HEK293 (cell line): ENCODE results near the gene WDPCP.

ENCODE experiments used
- CTCF ChIA-PET: fragments of 350-600 bp; formaldehyde crosslinking; extraction: SDS; loops from one replicate; lab custom pipeline; 2021; ENCODE audit warnings: antibody characterized with exemption; lab: Yijun Ruan, JAX
- POLR2A ChIA-PET: fragments of 300-600 bp; formaldehyde crosslinking; extraction: SDS; loops from one replicate; lab custom pipeline; 2020; ENCODE audit warnings: antibody characterized with exemption, inconsistent platforms; lab: Yijun Ruan, JAX
- H3K27ac ChIP-seq: fragments of 200-500 bp; sonication (Bioruptor generic); 2 replicates; pipeline ENCODE4 v1.5.1; 2014; ENCODE audit warnings: low read depth, low read length, control low read depth, inconsistent platforms; ENCODE audit errors: extremely low read depth
- H3K36me3 ChIP-seq, 2 experiments: fragments of 200-500 bp in 1 of 2; sonication (Bioruptor generic) in 1 of 2; 1 replicate in 1 of 2; 2 replicates in 1 of 2; pipeline ENCODE4 v1.5.1; 2014 to 2017; ENCODE audit warnings: inconsistent platforms in 2 of 2, low read length in 2 of 2; ENCODE audit not compliant: control insufficient read depth in 2 of 2, insufficient read depth in 1 of 2
- H3K4me1 ChIP-seq: fragments of 200-500 bp; sonication (Bioruptor generic); 2 replicates; pipeline ENCODE4 v1.5.1; 2014; ENCODE audit warnings: mild to moderate bottlenecking, low read length, inconsistent platforms; ENCODE audit not compliant: control insufficient read depth, insufficient read depth
- H3K4me3 ChIP-seq: 2 replicates; pipeline ENCODE4 v1.5.1; 2011; ENCODE audit warnings: low read depth, mild to moderate bottlenecking, control low read depth, low read length, moderate library complexity
- H3K9me3 ChIP-seq: fragments of 200-500 bp; sonication (Bioruptor generic); 2 replicates; pipeline ENCODE4 v1.5.1; 2014; ENCODE audit warnings: low read depth, low read length, inconsistent platforms; ENCODE audit not compliant: control insufficient read depth, insufficient read depth
- HOXD13 ChIP-seq: sonication (generic); formaldehyde crosslinking; IDR thresholded peaks from 2 replicates; pipeline ENCODE4 v1.8.0; 2022; ENCODE audit warnings: missing genetic modification reagents, borderline replicate concordance
- ZBTB10 ChIP-seq: fragments of 450-650 bp; formaldehyde crosslinking; IDR thresholded peaks from 2 replicates; pipeline ENCODE4 v1.5.1; 2016; ENCODE audit warnings: missing biosample characterization, missing genetic modification characterization
- ZBTB11 ChIP-seq: fragments of 450-650 bp; formaldehyde crosslinking; conservative IDR thresholded peaks from 2 replicates; pipeline ENCODE4 v1.5.1; 2016; ENCODE audit warnings: low read depth, missing biosample characterization, missing genetic modification characterization
- ZNF112 ChIP-seq: fragments of 450-650 bp; formaldehyde crosslinking; IDR thresholded peaks from 2 replicates; pipeline ENCODE4 v1.5.0; 2017; ENCODE audit warnings: missing biosample characterization, missing genetic modification characterization
- ZNF114 ChIP-seq: fragments of 450-650 bp; formaldehyde crosslinking; IDR thresholded peaks from 2 replicates; pipeline ENCODE4 v1.5.0; 2017; ENCODE audit warnings: missing biosample characterization, missing genetic modification characterization
- ZNF16 ChIP-seq: fragments of 450-650 bp; formaldehyde crosslinking; IDR thresholded peaks from 2 replicates; pipeline ENCODE4 v1.5.1; 2016; ENCODE audit warnings: low read depth, missing biosample characterization, missing genetic modification characterization
- ZNF174 ChIP-seq: fragments of 450-650 bp; formaldehyde crosslinking; IDR thresholded peaks from 2 replicates; pipeline ENCODE4 v1.5.0; 2017; ENCODE audit warnings: missing biosample characterization, mild to moderate bottlenecking, missing genetic modification characterization
- ZNF18 ChIP-seq: fragments of 450-650 bp; formaldehyde crosslinking; IDR thresholded peaks from 2 replicates; pipeline ENCODE4 v1.5.1; 2016; ENCODE audit warnings: missing biosample characterization, missing genetic modification characterization
- ZNF26 ChIP-seq: fragments of 450-650 bp; formaldehyde crosslinking; IDR thresholded peaks from 2 replicates; pipeline ENCODE4 v1.5.1; 2016; ENCODE audit warnings: missing biosample characterization, missing genetic modification characterization
- ZNF416 ChIP-seq: fragments of 450-650 bp; formaldehyde crosslinking; IDR thresholded peaks from 2 replicates; pipeline ENCODE4 v1.5.1; 2016; ENCODE audit warnings: missing biosample characterization, missing genetic modification characterization
- ZNF548 ChIP-seq: fragments of 450-650 bp; formaldehyde crosslinking; IDR thresholded peaks from 2 replicates; pipeline ENCODE4 v1.5.1; 2016; ENCODE audit warnings: missing biosample characterization, missing genetic modification characterization
- ZNF560 ChIP-seq: fragments of 450-650 bp; formaldehyde crosslinking; IDR thresholded peaks from 2 replicates; pipeline ENCODE4 v1.5.1; 2017; ENCODE audit warnings: missing biosample characterization, missing genetic modification characterization, borderline replicate concordance
- ZNF747 ChIP-seq: fragments of 450-650 bp; formaldehyde crosslinking; IDR thresholded peaks from 2 replicates; pipeline ENCODE4 v1.5.1; 2016; ENCODE audit warnings: missing biosample characterization, missing genetic modification characterization
- ZNF791 ChIP-seq: fragments of 450-650 bp; formaldehyde crosslinking; IDR thresholded peaks from 2 replicates; pipeline ENCODE4 v1.5.1; 2016; ENCODE audit warnings: missing biosample characterization, missing genetic modification characterization
- ZNF837 ChIP-seq: fragments of 450-650 bp; formaldehyde crosslinking; IDR thresholded peaks from 2 replicates; pipeline ENCODE4 v1.5.1; 2016; ENCODE audit warnings: missing biosample characterization, missing genetic modification characterization
- ZSCAN30 ChIP-seq: fragments of 450-650 bp; IDR thresholded peaks from 2 replicates; pipeline ENCODE4 v1.5.1; 2018; ENCODE audit warnings: missing biosample characterization, mild to moderate bottlenecking, missing genetic modification characterization, moderate library complexity
- TF ChIP-seq, protein P1 (sequence below): fragments of 450-650 bp; formaldehyde crosslinking; IDR thresholded peaks from 2 replicates; pipeline ENCODE4 v1.5.1; 2016; ENCODE audit warnings: missing biosample characterization, missing genetic modification characterization
- TF ChIP-seq, protein P2 (sequence below): fragments of 450-650 bp; formaldehyde crosslinking; IDR thresholded peaks from 2 replicates; pipeline ENCODE4 v1.5.1; 2016; ENCODE audit warnings: missing biosample characterization, missing genetic modification characterization

WDPCP gene

GRCh38 chr2:63525905-63526304 lies 62.4 kb downstream of the WDPCP start:
- H3K27ac ChIP-seq: no peak overlapping the region
- no peaks in the 10 kb centered on the region for H3K9me3 ChIP-seq
- POLR2A ChIA-PET: no interaction called here
- H3K4me3 ChIP-seq: no peak overlapping the region
- no peaks in the 10 kb centered on the region for H3K36me3 ChIP-seq
- CTCF ChIA-PET: interaction anchor here (0.8 kb wide), 1 partner anchor 369 kb away, joined by 4 read pairs; no protein-coding TSS in a partner anchor
- TF ChIP-seq ZSCAN30 (tag by site-specific recombination) (no peak), ZNF560 (tag by site-specific recombination) (no peak), ZNF174 (tag by site-specific recombination) (no peak), ZNF416 (tag by site-specific recombination) (no peak), ZNF837 (tag by site-specific recombination) (no peak), ZNF791 (tag by site-specific recombination) (no peak), ZNF114 (tag by site-specific recombination) (no peak), ZBTB10 (no peak), ZNF548 (tag by site-specific recombination) (no peak), ZNF26 (no peak), ZNF112 (no peak), ZBTB11 (tag by site-specific recombination) (no peak), ZNF747 (tag by site-specific recombination) (no peak), ZNF18 (no peak), HOXD13 (CRISPR knock-in tag) (no peak), ZNF16 (tag by site-specific recombination) (no peak)
- TF ChIP-seq, protein P1, sequence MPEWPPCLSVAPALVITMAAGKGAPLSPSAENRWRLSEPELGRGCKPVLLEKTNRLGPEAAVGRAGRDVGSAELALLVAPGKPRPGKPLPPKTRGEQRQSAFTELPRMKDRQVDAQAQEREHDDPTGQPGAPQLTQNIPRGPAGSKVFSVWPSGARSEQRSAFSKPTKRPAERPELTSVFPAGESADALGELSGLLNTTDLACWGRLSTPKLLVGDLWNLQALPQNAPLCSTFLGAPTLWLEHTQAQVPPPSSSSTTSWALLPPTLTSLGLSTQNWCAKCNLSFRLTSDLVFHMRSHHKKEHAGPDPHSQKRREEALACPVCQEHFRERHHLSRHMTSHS (tag by site-specific recombination): no peak
- TF ChIP-seq, protein P2, sequence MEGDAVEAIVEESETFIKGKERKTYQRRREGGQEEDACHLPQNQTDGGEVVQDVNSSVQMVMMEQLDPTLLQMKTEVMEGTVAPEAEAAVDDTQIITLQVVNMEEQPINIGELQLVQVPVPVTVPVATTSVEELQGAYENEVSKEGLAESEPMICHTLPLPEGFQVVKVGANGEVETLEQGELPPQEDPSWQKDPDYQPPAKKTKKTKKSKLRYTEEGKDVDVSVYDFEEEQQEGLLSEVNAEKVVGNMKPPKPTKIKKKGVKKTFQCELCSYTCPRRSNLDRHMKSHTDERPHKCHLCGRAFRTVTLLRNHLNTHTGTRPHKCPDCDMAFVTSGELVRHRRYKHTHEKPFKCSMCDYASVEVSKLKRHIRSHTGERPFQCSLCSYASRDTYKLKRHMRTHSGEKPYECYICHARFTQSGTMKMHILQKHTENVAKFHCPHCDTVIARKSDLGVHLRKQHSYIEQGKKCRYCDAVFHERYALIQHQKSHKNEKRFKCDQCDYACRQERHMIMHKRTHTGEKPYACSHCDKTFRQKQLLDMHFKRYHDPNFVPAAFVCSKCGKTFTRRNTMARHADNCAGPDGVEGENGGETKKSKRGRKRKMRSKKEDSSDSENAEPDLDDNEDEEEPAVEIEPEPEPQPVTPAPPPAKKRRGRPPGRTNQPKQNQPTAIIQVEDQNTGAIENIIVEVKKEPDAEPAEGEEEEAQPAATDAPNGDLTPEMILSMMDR (tag by site-specific recombination): no peak
- H3K4me1 ChIP-seq: no peaks in the 10 kb centered on the region
